Immature natural killer cell (primary cell): Measurements from ENCODE around the gene ALDH6A1. TPM values are rescaled to one million over a fixed set of nuclear protein-coding genes. Genes with fewer than 3 reads are reported as not detected.

Source experiments
- DNase-seq, 3 donors: peaks; one replicate each; pipeline ENCODE4 v3.0.0; 2022; ENCODE audit warnings: mixed read lengths in 1 of 3
- H3K27ac Mint-ChIP-seq, 6 donors: one replicate each; pipeline ENCODE4 v1.8.0; 2020; ENCODE audit warnings: mixed read lengths in 6 of 6, mild to moderate bottlenecking in 5 of 6, inconsistent platforms in 4 of 6, moderate library complexity in 3 of 6
- H3K27me3 Mint-ChIP-seq, 3 donors: one replicate each; pipeline ENCODE4 v1.8.0; 2020 to 2021; ENCODE audit warnings: low read depth in 3 of 3, mild to moderate bottlenecking in 3 of 3, mixed read lengths in 3 of 3, moderate library complexity in 3 of 3, inconsistent platforms in 1 of 3
- H3K36me3 Mint-ChIP-seq, 3 donors: one replicate each; pipeline ENCODE4 v1.8.0; 2020; ENCODE audit warnings: mixed read lengths in 3 of 3, inconsistent platforms in 2 of 3, mild to moderate bottlenecking in 2 of 3
- H3K4me1 Mint-ChIP-seq, 2 donors: one replicate each; pipeline ENCODE4 v1.8.0; 2020; ENCODE audit warnings: inconsistent platforms in 2 of 2, mild to moderate bottlenecking in 2 of 2, mixed read lengths in 2 of 2, moderate library complexity in 1 of 2
- H3K4me3 Mint-ChIP-seq, 5 donors: one replicate each; pipeline ENCODE4 v1.8.0; 2020; ENCODE audit warnings: mild to moderate bottlenecking in 5 of 5, mixed read lengths in 5 of 5, inconsistent platforms in 3 of 5, moderate library complexity in 3 of 5
- H3K9me3 Mint-ChIP-seq, 6 donors: one replicate each; pipeline ENCODE4 v1.8.0; 2020; ENCODE audit warnings: mild to moderate bottlenecking in 6 of 6, mixed read lengths in 6 of 6, inconsistent platforms in 4 of 6, moderate library complexity in 3 of 6
- polyA plus RNA-seq, 3 donors: library from polyadenylated mRNA; unstranded; fragments of 300-500 nt; fragmentation: Illumina TruSeq; gene quantifications; one replicate each; pipeline ENCODE4 v1.2.3, GENCODE V29; 2021

The ALDH6A1 gene
- polyA plus RNA-seq, 3 donors from 2014 or later = 15.1 to 29.8 (median 20.3) TPM

DNA sequence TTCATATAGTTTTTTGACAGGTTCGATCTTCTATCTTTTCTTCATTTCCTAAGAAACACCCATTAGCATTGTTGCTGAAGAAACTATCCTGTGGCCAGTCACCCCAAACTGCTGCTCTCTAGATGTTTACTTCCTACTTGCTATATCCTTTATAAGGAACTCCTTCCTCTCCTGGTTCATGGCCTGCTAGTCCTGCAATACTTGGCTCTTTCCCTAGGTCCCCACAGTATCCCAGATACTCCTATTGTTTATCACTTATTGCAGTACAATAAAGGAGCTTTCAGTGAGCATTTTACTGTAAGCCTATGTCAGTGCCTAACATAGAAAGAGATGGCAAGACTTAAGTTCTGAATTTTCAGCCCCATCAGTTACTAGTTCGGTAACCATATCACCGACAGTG lies 2.8 kb downstream of the ALDH6A1 start:
- Mint-ChIP-seq H3K36me3 (no peaks in the 10 kb centered on the region), H3K27ac (no peak overlapping the region), H3K4me1 (peaks cover 31 to 36% of the 10 kb centered on the region in 2 donors), H3K9me3 (no peaks in the 10 kb centered on the region), H3K4me3 (no peak overlapping the region), H3K27me3 (peaks cover 6 to 11% (median 8%) of the 10 kb centered on the region in 3 donors)
- no peak for DNase-seq

- H3K4me3 Mint-ChIP-seq = no peak overlapping the region
- DNase-seq = no peak
- no peak overlapping the region for H3K27ac Mint-ChIP-seq
- no peaks in the 10 kb centered on the region for H3K36me3 Mint-ChIP-seq
- peaks cover 6 to 11% (median 8%) of the 10 kb centered on the region in 3 donors for H3K27me3 Mint-ChIP-seq
- H3K4me1 Mint-ChIP-seq = peaks cover 30 to 32% of the 10 kb centered on the region in 2 donors
- no peaks in the 10 kb centered on the region for H3K9me3 Mint-ChIP-seq
These were observed 3.3 kb downstream of the ALDH6A1 start for GRCh38 chr14:74080820-74081460.

DNA sequence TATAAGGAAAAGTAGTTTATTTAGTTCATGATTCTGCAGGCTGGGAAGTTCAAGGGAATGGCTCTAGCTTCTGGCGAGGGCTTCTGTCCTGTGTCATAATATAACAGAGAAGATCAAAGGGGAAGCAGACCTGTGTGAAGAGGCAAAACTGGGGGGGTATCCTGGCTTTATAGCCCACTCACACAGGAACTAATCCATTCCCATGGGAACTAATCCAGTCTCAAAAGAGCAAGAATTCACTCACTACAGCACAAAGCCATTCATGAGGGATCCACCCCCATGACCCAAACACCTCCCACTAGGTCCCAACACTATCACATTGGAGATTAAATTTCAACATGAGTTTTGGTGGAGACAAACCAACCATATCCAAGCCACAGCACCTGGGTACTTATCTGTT lies 6.9 kb downstream of the ALDH6A1 start:
- Mint-ChIP-seq H3K4me3 (no peak overlapping the region), H3K4me1 (no peaks in the 10 kb centered on the region), H3K27ac (no peak overlapping the region), H3K9me3 (no peaks in the 10 kb centered on the region), H3K27me3 (peaks cover 0 to 3% (median 0%) of the 10 kb centered on the region in 3 donors), H3K36me3 (peaks cover 0 to 5% (median 0%) of the 10 kb centered on the region in 3 donors)
- DNase-seq = no peak

- no peak overlapping the region for H3K27ac Mint-ChIP-seq
These were observed 18.3 kb downstream of the ALDH6A1 start for GRCh38 chr14:74065746-74066575.

GRCh38 chr14:74064883-74065282 lies 19.4 kb downstream of the ALDH6A1 start:
- no peak for DNase-seq
- no peaks in the 10 kb centered on the region for H3K9me3 Mint-ChIP-seq
- peaks cover 0 to 2% (median 1%) of the 10 kb centered on the region in 3 donors for H3K27me3 Mint-ChIP-seq
- H3K27ac Mint-ChIP-seq = peak overlapping the region in 1 of 6 donors; percentile 26
- no peaks in the 10 kb centered on the region for H3K4me1 Mint-ChIP-seq
- no peak overlapping the region for H3K4me3 Mint-ChIP-seq
- peaks cover 19 to 35% (median 23%) of the 10 kb centered on the region in 3 donors for H3K36me3 Mint-ChIP-seq

More at GRCh38 chr14:74065746-74066575, 18.3 kb downstream of the ALDH6A1 start:
- Mint-ChIP-seq H3K4me1 (no peaks in the 10 kb centered on the region), H3K9me3 (no peaks in the 10 kb centered on the region), H3K36me3 (peaks cover 16 to 30% (median 25%) of the 10 kb centered on the region in 3 donors), H3K27me3 (peaks cover 0 to 2% (median 1%) of the 10 kb centered on the region in 3 donors), H3K4me3 (no peak overlapping the region)
- no peak for DNase-seq

DNA sequence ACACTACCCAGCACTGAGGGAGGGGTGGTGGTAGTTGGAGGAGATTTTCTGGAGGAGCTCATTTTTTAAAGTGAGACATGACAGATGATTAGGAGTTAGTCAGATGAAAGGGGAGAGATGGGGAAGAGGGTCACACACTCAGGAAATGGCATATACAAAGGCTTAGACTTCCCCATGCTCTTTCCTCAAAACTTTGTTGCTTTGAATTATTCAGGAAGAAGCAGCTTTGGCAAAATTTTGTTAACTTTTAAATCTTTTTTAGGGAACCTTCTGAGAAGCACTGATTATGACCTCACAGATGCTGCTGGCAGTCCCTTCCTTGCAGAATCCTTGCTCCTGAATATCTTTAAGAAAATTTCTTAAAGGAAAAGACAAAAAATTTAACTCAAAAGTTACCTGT lies 19.8 kb downstream of the ALDH6A1 start:
- Mint-ChIP-seq H3K27ac (no peak overlapping the region), H3K4me1 (no peaks in the 10 kb centered on the region), H3K36me3 (peaks cover 19 to 39% (median 23%) of the 10 kb centered on the region in 3 donors), H3K4me3 (no peak overlapping the region), H3K27me3 (peaks cover 0 to 2% (median 1%) of the 10 kb centered on the region in 3 donors), H3K9me3 (no peaks in the 10 kb centered on the region)
- DNase-seq = no peak

DNA sequence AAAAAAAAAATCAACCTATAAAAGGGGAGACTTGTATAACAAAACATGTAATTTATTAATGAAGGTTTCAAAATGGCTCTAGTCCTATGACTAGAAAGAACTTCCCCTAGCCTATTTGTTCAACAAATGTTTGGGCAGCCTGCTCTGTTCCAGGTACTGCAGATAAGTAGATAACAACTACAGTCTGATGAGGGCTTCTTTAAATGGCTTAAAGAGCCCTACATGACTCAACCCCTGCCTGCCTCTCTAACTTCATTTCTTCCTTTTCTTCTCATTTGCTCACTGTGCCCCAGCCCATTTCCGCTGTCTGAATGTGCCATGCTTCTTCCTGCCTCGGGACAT lies 21.5 kb downstream of the ALDH6A1 start:
- Mint-ChIP-seq H3K27ac (peak overlapping the region in 1 of 6 donors; percentile 51), H3K4me1 (no peaks in the 10 kb centered on the region), H3K27me3 (peaks cover 0 to 2% (median 1%) of the 10 kb centered on the region in 3 donors), H3K9me3 (no peaks in the 10 kb centered on the region), H3K36me3 (peaks cover 19 to 42% (median 23%) of the 10 kb centered on the region in 3 donors), H3K4me3 (no peak overlapping the region)
- no peak for DNase-seq

DNA sequence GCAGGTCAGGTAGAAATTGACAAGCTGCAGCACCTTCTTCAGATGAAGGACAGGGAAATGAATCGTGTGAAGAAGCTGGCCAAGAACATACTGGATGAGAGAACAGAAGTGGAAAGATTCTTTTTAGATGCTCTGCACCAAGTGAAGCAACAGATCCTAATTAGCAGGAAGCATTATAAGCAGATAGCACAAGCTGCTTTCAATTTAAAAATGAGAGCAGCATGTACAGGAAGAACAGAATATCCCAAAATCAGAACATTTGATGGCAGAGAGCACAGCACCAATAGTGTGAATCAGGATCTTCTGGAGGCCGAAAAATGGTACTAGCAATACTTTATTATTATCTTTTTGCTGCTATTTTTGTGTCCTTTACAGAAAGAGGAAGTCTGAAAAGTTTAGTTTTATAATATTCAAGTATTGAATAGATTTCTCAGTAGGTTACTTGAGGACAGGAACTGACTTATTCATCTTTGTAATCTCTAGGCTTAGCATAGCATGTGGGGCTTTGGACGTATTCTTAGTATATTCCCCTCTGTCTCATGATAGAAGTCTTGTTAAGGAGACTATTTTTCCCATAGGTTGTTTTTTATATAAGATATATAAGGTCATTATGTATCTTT lies 34.3 kb downstream of the ALDH6A1 start:
- Mint-ChIP-seq H3K4me3 (no peak overlapping the region), H3K4me1 (no peaks in the 10 kb centered on the region)
- no peak for DNase-seq

GRCh38 chr14:74048281-74048680 lies 36.0 kb downstream of the ALDH6A1 start:
- Mint-ChIP-seq H3K36me3 (no peaks in the 10 kb centered on the region), H3K27me3 (no peaks in the 10 kb centered on the region), H3K9me3 (no peaks in the 10 kb centered on the region), H3K4me1 (no peaks in the 10 kb centered on the region), H3K27ac (no peak overlapping the region), H3K4me3 (no peak overlapping the region)
- no peak for DNase-seq

More for the DNA sequence above, 34.3 kb downstream of the ALDH6A1 start:
- Mint-ChIP-seq H3K27ac (no peak overlapping the region), H3K9me3 (no peaks in the 10 kb centered on the region), H3K27me3 (no peaks in the 10 kb centered on the region), H3K36me3 (no peaks in the 10 kb centered on the region)

GRCh38 chr14:74045522-74045921 lies 38.7 kb downstream of the ALDH6A1 start:
- H3K9me3 Mint-ChIP-seq = no peaks in the 10 kb centered on the region
- no peak overlapping the region for H3K27ac Mint-ChIP-seq
- H3K36me3 Mint-ChIP-seq = peaks cover 0 to 5% (median 2%) of the 10 kb centered on the region in 3 donors
- H3K4me1 Mint-ChIP-seq = no peaks in the 10 kb centered on the region
- DNase-seq = no peak
- no peaks in the 10 kb centered on the region for H3K27me3 Mint-ChIP-seq
- H3K4me3 Mint-ChIP-seq = no peak overlapping the region

GRCh38 chr14:74042296-74042695 lies 42.0 kb downstream of the ALDH6A1 start:
- H3K4me3 Mint-ChIP-seq = no peak overlapping the region
- DNase-seq = no peak
- H3K36me3 Mint-ChIP-seq = peaks cover 0 to 6% (median 5%) of the 10 kb centered on the region in 3 donors
- H3K4me1 Mint-ChIP-seq = no peaks in the 10 kb centered on the region
- H3K27me3 Mint-ChIP-seq = no peaks in the 10 kb centered on the region
- H3K27ac Mint-ChIP-seq = no peak overlapping the region
- H3K9me3 Mint-ChIP-seq = no peaks in the 10 kb centered on the region

DNA sequence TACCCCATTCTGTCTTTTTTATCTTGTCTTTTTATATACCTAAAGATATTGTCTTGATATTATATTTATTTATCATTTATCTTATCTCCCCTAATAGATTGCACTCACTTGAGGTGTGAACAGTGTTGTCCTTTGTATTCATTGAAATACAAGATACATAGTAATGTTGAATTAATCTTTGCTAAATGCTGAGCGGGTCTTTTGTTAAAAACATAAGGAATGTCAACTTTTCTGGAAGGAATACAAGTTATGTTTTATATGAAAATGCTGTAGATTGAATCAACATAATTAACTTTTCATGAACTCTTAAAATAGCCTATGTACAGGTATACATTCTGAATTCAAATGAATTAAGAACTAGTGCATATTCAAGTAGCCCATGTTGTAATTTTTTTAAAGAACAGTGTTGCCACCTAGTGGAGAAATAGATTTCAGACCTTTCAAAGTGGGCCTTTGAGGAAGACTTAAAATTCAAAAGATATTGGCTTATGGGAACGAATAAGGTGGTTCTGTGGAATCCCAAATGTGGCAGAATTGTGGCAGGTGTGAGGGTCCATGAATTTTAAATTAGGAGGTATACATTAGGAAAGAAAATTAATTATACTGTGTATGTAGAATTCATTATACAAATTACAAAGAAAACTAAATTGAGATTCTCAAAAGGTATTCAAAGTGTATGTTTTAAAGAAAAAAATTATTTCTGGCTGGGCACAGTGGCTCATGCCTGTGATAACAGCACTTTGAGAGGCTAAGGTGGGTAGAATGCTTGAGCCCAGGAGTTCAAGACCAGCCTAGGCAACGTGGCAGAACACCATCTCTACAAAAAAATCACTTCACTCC lies 46.0 kb downstream of the ALDH6A1 start:
- Mint-ChIP-seq H3K27ac (no peak overlapping the region), H3K27me3 (no peaks in the 10 kb centered on the region), H3K9me3 (no peaks in the 10 kb centered on the region), H3K4me1 (no peaks in the 10 kb centered on the region), H3K4me3 (no peak overlapping the region), H3K36me3 (peaks cover 0 to 8% (median 6%) of the 10 kb centered on the region in 3 donors)
- DNase-seq = peak; percentile 34 to 45 (median 43)

GRCh38 chr14:74035556-74035955 lies 48.7 kb downstream of the ALDH6A1 start:
- Mint-ChIP-seq H3K27me3 (no peaks in the 10 kb centered on the region), H3K36me3 (peaks cover 0 to 8% (median 3%) of the 10 kb centered on the region in 3 donors), H3K9me3 (no peaks in the 10 kb centered on the region), H3K27ac (no peak overlapping the region), H3K4me3 (no peak overlapping the region), H3K4me1 (no peaks in the 10 kb centered on the region)
- no peak for DNase-seq
